Activated T-cell treated with anti-CD3 and anti-CD28 coated beads for 4 hours (primary cell): ENCODE results near the gene TCP11.

Experiments used
- DNase-seq: peaks from one replicate; pipeline ENCODE4 v3.0.0-alpha.2; 2020

The TCP11 gene

GRCh38 chr6:35078896-35079295, 62.2 kb downstream of the TCP11 start:
- no peak for DNase-seq

GRCh38 chr6:35078226-35078850, 62.8 kb downstream of the TCP11 start:
- DNase-seq, result no peak

DNA sequence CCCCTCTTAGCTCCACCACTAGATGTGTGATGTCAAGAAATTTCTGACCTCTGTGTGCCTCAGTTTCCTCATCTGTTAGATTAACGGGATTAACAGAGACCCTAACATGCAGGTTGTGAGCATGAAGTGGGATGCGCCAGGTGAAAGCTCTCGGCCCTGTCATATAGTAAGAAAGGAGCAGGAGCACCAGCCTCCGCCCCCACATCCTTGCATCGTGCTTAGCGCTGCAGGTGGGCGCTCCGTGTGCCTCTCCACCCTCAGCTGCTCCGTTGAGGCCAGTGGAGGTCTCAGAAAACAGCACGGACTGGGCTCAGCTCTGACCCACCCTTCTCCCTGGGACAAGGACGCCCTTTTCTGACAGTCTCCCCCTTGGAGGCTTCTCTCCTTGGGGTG, 63.4 kb downstream of the TCP11 start:
- DNase-seq, result no peak

DNA sequence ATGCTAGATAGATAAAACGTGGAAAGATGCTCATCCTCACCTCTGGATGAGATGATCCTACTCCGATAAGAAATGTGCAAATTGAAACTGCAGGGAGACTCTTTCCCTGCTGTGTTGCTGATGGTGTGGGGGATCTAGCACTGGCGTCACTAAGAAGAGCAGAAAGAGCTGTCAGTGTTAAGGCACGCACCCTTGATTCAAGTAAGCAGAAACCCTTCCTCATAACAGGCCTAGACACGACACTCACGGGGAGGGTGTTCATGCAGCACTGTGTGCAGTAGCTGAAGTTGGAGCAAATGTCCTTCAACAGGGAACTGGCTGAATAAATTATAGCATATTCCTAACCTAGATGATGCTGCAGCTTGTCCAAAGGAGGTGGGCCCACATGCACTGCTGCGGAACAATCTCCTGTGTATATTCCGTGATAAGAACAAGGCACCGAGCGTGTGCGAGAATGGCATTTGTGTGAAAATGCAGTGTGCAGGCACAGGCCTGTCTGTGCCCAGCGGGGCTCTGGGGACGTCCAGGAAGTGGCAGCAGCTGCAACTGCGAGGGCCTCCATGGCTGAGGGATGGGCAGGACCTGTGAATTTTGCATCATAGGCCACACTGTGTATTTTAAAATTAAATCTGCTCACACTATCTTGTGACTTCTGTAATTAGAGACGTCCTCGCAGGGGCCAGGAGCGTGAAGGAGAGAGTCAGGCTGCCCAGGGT, 64.0 kb downstream of the TCP11 start:
- DNase-seq, result no peak

DNA sequence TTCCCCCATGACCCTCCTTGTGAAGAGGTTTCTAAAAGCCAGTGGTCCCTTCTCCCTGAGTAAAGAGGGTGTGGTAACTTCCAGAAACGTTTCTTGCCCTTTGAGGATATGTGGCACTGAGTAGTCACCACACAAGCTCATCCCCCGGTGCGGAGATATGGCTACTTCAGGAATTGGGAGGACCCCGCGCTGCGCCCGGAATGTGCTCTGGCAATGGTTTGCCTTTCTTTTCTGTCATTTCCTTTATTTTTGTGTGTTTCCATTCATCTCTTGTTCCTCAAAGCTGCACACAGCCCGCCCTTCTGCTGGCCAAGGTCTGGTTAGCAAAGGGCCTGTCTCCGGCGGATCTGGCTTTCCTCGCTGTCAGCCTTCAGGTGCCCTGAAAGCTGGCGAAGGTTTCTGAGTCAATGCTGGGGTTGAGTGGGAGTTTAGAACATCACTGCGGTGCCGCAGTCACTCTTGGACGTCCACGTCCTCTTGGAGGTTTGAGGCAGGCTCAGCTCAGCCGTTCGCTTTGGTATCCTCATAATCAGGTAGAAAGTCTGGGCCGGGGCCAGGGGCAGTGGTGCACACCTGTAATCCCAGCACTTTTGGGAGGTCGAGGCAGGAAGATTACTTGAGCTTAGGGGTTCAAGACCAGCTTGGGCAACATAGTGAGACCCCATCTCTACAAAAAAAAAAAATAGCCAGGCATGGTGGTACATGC, 67.2 kb downstream of the TCP11 start:
- DNase-seq, result no peak

GRCh38 chr6:35073211-35073610, 67.9 kb downstream of the TCP11 start:
- no peak for DNase-seq

DNA sequence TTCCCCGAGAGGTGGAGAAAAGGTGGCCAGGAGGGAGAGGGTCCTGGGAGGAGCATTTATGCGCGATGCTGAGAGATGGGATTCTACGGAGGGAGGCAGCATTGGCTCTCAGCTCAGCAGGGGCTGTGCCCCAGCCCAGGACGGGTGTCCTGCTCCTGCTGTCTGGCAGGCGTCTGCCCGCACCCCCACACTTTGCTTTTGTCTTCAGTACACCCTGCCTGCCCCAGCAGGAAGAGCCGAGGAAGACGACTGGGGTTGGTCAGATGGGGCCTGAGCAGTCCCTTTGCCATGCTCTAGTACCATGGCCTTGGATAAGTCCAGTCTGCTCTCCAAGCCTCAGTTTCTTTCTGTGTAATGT, 68.5 kb downstream of the TCP11 start:
- no peak for DNase-seq

DNA sequence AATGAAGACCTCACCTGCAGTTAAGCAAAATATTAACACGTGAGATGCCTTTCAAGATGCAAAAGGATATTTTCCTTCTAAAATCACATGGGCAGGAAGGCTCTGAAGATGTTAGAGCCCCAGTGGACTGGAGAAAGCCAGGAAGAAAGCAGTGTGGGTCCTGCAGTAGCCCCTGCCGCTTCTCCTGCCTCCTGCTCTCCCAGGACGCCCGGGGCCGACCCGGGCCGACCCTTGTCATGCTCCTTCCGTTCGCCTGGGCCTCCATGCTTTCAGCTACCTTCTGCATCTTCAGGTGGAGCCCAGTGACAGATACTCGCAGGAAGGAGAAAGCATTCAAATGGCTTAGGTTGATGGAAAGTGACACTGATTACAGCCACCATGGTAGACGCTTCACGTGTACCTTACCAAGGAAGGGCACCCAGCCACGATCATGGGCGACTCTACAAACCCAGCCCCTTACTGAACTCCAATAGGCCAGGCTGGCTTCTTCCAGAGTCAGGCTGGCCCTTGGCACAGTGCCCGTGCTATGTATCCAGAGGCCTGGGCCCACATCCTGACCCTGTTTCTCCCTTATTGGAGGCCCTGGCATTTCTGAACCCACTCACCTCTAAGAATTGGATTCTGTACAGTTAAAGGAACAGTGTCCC, 69.0 kb downstream of the TCP11 start:
- DNase-seq, result no peak

DNA sequence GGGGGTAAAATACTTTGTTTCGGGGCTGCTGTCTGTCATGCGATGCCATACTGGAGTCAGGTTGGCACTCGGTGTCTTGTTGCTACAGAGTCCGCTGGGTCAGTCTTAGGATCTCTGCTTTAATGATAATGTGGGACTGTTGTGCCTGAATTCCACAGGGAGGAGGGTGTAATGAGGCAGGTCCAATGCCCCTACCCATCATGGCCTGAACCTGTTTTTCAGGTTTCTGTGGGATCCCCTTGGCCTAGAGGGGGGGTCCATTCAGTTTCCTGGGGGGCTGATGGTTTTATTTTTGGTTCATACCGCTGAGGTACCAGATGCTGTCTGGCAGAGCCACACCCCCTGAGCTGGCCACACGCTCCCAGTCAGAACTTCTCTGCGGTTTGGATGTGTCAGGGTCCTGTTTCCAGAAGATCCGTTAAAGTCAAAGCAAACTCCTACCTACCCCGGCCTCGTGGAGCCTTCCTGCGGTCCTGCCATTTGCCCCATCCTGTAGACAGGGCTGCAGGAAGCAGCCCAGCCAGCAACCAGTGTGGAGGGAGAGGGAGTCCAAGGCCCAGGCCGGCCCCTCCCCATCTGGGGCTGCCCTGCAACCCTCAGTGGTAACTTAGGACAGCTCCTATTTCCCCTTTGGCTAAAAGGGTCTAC, 69.7 kb downstream of the TCP11 start:
- no peak for DNase-seq

- DNase-seq, result no peak
These were observed 71.0 kb downstream of the TCP11 start for GRCh38 chr6:35070111-35070510.

DNA sequence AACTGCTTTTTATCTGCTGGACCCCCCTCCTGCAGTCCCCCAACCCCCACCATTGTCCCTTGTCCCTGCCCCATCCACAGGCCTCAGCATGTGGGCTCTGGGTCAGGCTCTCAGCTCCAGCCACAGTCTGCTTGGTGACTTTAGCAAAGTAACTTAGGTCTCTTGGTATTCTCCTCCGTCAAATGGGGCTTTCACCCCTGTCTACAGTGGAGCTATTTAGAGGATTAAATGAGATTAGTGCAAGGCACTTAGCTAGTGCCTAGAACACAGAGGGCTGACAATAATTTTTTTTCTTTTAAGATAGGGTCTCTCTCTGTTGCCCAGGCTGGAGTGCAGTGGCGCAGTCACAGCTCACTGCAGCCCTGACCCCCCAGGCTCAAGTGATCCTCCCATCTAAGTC, 71.9 kb downstream of the TCP11 start:
- DNase-seq, result no peak

- DNase-seq, result no peak
These were observed 72.5 kb downstream of the TCP11 start for GRCh38 chr6:35068644-35069043.

- DNase-seq, result no peak
These were observed 72.9 kb downstream of the TCP11 start for GRCh38 chr6:35068206-35068605.
